Kidney tubule cell (primary cell): ENCODE data around the gene C1orf74.

ENCODE experiments used
- DNase-seq: peaks from one replicate; pipeline ENCODE4 v3.0.0-alpha.2; 2018; ENCODE audit warnings: low spot score

Gene C1orf74

DNA sequence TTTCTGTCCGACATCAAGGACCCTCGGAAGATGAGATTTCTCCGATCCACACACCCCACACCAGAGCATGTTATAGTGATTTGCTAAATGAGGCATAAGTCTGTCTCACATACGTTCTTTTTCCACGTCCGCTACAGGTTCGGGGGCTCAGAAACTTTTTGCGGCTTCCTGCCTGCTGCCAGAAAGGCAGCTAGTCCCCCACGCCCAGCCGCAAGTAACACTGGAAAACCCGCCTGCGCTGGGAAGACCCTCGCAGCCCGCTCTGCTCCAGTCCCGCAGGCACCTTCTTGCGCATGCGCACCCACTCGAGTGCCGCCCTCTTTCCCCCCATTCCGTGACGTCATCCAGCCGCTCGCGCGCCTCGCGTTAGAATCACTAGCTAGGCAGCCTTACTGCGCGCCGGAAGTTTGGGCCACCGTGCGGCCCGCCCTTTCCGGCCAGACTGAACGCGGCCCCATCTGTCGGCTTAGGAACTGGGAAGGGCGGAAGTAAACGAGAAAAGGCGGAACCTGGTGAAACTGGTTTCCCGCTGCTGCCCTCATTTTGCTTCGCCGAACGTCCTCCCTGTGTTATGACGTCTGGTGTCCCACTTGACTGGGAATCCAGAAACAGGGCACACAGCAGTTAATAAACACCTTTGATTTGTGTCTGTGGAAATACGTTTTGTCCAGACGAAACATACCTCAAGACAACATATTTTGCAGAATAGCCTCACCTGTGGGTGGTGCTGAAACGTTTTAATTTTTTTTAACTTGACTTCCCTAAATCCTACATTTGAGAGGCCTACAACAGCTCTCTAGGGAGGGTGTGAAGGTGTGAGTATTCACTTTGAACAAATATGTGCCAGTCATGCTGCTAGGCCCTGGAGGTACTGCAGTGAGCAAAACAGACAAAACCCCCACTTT lies at the start of gene C1orf74:
Gene C1orf74, minus strand, starts transcription at position 295 of the 905 bp plus-strand sequence. CDS start 925 bp downstream, outside the sequence.
- peak; percentile 97 for DNase-seq

DNA sequence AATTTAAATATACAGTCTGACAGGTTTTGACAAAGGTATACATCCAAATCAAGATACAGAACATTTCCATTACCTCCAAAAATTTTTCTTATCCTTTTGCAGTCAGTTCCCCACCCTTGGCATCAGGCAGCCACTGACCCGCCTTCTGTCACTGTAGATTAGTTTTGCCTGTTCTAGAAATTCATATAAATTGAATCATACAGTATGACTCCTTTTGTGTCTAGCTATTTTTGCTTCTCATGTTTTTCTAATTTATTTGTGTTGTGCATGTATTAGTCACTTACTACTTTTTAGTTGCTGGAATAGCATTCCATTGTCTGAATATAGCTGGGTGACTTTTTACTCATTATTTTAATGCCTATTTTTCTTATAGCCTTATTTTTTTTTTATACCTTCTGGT lies 47.3 kb upstream of the C1orf74 start:
- peak; percentile 44 for DNase-seq

DNA sequence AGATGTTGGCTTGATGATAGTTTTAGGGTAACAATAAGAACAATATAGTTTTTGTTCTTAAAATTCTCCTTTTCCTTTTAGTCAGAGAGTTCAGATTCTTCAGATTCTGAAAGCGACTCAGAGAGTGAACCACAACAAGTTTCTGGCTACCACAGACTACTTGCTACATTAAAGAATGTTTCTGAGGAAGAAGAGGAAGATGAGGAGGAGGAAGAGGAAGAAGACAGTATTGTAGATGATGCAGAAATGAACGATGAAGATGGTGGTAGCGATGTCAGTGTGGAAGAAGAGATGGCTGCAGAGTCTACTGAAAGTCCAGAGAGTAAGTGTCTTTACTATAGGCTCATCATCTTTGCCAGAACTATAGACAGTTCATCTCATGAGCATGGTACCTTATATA lies 46.4 kb upstream of the C1orf74 start:
- DNase-seq: no peak

DNA sequence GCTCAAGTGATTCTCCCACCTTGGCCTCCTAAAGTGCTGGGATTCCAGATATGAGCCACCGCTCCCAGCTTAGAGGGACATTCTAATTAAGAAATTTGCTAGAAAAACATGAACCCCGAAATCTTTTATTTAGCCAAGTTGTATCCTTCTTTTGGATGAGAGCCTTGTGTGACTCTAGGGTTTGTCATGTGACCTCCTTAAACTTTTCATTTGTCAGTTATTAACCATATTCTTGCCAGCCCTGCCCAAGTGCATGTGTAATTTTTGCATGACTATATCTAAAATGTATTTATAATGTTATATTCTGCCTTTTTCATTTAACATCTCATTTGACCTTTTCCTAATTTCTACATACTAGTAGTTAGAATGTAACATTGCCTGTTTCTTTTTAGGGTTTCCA lies 45.4 kb upstream of the C1orf74 start:
- no peak for DNase-seq

DNA sequence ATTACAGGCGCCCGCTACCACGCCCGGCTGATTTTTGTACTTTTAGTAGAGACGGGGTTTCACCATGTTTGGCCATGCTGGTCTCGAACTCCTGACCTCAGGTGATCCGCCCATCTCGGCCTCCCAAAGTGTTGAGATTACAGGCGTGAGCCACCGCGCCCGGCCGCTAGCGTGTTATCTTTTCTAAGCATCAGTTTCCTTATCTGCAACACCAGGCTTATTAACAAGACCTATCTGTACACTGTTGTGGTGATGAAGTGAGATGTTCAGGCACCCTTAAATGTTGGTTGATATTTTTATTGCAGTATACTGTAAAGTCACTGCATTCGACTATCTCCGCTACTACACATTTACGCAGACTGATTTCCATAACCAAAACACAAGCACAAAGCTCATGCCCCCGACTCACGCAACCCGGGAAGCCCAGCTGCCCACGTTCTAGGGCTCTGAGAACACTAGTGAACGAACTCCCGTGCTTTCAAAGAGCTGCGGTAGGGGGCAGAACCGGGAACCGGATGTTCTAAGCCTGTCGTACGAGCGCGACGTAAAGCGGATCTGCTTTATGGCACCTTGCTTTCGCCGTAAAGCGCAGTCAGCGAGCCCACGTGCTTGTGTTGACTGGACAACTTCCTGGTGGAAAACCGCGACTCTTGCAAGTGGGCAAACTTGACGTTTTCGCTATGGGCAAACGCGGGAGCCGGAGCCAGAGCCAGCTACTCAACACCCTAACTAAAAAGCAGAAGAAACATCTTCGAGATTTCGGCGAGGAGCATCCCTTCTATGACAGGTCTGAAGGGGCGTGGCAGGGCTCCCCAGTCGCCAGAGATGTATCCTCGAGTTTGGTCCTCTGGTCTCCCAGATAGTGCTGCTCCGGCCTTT lies 43.3 kb upstream of the C1orf74 start, which contains the start of gene UTP25:
Gene UTP25, plus strand, starts transcription at position 589 of the 879 bp plus-strand sequence. Its CDS starts 92 bp downstream, at position 681.
- DNase-seq: peak; percentile 97

DNA sequence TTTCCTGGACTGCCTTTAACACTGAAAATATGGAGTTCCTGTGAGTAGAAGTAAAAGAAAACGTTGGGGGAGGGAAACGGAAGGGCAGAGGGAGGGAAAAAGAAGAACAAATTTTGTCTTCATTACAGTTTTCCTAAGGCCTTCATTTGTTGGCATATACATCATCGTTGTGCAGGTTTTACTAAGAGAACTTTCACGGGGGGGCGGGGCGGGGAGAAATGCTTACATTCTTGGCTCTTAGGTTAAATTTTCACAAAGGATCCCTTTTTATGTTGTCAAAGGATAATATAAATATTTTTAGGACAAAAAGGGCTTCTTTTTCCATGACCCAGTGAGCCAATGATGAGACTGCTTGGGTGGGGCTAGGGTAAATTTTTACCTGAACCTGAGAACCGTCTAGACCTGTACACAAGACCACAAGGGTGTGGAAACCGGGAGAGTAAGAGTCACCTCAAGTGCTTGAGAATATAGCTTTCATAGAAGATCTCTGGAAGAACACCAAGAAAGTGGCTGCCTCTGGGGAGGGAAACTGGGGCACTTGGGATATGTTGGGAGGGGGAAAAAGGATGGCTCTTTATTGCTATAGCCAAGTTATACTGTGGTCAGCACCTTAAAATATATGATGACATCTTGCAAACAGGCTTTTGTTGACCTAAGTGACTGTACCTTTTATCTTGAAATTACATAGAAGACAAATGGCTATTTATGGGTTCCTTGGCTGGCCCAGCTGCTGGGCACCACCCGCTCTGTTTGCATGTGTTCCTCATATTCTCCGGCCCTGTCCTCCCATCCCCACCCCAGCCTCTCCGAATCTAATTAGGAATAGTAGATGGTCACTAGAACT lies 41.5 kb upstream of the C1orf74 start:
- DNase-seq: no peak

DNA sequence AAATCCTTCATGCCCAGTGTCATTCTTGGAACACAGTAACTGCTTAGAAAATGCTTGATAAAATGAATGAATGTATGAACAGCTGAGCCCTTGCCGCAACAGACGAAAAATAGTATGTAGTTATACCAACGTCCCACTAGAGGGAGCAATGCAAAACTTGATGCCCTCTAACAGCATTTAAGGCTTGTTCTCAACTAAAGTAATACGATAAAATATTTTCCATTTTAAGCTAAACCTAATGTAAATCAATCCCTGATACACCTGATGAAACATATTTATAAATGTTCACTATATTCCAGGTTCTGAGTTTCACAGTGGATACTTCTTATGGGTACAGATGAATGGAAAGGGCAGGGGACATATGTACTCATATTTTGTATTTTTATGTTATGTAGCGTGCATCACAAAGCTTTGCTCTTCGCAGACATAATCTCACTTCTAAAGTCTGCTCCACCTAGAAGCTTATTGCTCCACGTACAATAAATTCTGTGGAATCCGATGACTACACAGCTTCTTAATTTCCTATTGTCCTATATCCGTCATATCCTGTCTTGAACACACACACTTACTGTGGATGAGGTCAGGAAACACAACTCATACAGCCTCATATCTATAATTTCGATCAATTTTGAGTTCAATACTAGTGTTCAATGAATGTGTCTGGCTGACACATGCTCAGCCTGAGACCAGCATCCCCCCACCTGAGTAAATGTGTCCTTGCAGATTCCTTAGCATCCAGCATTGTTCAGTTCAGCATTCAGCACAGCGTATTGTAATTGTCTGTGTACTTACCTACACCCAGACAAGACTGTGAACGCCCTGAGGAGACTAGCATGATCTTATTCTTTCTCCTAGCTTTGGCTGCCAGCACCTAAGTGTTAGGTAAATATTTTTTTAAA lies 39.0 kb upstream of the C1orf74 start:
- peak; percentile 81 for DNase-seq

DNA sequence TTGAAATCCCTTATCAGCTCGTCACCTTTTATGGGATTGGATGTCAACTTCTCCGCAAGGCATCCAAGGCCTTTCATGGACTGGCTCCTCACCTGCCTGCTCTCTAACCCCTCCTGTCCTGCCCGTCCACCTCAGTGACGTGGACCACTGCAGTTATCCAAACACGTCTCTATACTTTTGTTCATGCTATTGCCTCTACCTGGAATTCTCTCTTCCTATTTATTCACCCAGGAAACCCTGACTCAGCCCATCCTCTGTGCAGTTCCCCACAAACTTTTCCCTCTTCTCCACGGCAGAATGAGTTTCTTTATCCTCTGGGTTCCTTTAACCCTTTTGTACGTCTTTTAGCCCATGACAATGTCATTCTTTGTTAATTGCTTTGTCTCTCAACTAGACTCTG lies 38.3 kb upstream of the C1orf74 start:
- peak; percentile 47 for DNase-seq

DNA sequence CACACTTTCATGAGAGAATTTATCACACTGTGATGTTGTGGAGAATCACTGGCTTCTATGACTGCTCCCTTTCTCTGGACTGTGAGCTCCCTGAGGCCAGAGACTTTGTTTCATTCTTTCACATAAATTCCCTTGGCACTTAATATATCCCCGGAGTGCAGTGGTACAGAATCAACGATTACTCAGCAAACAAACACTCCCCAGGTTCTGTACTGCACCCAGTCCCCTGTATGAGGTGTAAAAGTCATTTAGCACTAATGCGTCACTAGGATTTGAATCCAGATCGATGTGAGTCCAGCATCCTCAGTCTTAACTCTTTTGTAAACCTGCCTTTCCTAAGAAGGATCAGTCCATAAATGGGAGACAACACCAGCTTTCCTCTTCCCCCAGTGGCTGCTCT lies 36.6 kb upstream of the C1orf74 start:
- no peak for DNase-seq

DNA sequence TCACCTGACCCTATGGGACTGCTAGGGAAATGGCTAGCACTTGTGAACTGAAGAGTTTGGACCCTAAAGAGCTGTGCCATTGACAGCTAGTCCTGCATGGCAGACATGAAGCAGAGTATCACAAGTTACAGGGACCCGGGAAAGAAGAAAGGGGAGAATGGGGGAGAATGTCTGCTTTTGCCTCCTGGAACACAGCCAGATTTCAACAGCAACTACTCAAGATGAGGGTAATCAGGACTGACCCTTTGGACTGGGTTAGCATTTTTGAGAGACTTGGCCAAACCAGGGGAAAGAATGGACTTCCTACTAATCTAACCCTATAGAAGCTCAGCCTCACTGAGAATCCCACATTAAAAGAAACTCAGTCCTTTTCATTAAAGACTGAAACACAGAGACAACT lies 34.7 kb upstream of the C1orf74 start:
- DNase-seq: no peak

DNA sequence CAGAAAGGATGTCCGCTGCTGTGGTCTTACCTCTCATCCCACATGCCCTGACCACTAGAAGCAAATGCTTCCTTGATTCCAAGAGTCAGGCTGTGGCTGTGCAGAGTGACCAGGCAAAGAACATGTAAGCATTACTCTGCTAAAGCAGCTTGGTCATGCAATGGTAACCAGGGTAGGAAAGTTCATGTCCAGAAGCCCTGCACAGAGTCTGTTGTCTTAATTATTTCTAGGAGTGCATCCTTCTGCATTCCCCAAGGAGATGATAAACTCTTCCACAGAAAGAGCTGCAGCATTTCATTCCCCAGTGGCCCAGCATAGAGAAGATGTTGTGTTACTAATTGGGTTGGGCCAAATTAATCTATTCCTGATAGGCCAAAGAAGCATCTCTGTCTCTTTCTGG lies 33.3 kb upstream of the C1orf74 start:
- DNase-seq: no peak

DNA sequence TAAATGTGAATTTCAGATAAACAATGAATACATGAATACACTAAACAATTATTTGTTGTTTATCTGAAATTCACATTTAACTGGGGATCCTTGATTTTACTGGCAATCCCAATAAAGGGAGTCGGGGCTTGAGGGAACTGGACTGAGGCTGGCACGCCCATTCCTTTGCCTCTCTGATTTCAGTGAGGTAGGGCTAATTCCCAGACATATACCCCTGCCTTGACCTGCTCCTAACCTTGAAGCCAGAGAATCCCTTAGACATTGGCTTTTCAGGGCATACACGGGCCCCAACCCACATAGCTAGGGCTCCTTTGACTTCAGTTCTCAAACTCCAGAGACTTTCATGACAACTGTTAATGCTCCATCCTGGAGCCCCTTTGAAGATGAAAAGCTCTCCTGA lies 32.6 kb upstream of the C1orf74 start:
- no peak for DNase-seq

DNA sequence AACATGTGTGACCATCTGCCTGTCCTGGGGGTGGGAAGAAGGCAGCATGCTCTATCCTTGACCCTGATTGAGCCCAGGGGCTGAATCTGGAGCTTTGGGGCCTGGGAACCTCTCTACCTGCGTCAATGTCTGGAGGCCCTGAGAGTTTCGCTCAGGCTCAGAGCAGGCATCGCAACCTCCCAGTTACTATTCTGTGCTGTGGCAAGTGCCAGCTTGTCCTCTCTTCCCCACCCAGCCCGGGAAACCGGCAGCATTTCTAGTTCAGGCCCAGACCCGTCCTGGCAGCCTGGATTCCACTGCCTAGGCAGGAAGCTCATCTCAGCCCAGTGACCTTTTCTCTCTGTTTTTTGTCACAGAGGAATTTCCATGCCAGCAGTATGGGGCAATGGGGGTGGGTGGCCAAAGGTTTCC lies 31.6 kb upstream of the C1orf74 start:
- no peak for DNase-seq

DNA sequence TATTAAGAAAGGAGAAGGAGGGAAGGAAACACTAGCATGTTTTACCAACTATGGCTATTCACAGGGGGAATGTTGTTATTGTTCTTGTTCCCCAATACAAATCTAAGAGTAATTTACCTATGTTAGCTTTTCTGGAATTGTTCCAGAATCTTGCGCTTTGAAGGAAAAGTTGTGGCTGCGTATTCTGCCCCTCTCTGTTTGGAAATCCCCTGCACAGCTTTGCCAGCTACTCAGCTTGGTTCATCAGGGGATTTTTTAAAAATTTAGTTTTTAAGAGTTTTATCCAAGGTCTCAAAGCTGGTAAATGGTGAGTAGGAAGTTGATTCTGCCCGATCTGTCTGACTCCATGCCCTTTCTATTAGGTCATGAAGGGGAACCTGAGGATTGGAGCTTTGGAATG lies 31.1 kb upstream of the C1orf74 start:
- peak; percentile 39 for DNase-seq

DNA sequence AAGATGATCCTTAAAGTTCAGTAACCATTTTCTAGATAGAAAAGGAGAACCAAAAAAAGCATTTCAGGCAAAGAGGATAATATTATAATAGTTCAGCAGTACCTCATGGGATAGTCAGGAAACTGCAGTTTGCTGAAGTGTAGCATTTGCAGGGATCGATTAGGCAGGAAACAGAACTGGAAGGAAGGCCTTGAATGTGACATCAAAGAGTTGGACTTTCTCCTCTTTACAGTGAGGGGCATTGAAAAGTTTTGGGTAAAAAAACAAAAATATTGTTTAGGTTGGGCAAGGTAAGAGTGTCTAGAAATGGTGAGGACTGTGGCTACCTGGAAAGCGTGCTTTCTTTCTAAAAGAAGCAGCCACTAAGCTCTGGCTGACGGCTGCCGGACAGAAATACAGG lies 29.5 kb upstream of the C1orf74 start:
- no peak for DNase-seq

DNA sequence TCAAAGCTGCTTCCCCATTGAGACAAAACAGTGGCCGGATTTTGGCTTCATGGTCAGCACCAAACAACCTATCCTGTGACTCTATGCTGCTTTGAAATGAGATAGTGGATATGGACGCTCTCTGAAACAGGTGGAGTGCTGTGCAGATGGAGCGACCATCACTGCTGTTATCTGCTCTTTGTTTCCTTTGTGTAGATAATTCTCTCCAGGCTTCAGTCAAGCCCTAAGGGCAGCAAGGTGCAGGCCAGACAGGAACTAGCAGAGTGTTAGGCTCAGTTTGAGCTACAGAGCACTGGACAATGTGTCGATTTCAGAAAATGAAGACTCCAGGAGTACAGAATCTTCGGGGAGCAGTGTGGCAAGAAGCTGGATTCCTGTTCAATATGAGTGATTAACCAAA lies 26.4 kb upstream of the C1orf74 start:
- DNase-seq: no peak

DNA sequence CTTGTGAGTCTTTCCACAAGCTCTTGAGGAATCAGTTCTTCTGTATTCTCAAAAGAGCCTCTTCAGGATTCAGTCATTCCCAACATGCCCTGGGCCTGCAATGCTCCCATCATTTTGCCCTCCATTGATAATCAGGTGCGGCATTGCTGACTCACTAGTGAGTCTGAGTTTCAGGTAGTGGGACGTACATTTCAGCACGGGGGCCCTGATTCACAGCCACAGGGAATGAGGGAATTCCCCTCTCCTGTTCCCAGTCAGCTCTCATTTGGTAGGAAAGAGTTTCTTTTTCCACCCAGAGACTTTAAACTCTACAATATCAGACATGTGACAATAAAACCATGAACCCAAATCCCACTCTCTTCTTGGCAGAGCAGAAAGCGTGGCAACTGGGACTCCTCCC lies 25.3 kb upstream of the C1orf74 start:
- DNase-seq: peak; percentile 93

DNA sequence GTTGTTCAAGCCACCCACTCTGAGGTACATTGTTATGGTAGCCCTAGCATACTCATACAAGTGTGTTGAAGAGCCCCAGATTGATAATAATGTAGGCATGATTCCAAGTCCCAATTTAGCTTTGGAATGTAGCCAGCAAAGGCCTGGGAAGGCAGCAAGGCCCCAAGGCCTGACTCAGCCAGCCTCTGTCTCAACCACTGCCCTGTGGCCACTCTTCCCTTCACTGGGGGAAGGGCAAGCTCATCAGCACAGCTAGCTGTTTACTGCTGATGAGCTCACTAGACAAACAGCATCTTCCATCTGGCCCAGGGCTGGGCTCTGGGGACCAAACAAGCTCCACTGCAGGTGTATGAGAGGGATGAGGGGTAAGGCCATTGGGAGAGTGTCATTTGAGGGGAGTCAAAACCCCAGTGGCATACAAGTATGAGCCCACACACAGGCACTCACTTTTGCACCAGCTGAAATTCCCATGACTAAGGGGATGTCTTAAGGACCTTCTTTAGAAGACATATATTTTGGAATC lies 23.8 kb upstream of the C1orf74 start:
- peak; percentile 98 for DNase-seq

DNA sequence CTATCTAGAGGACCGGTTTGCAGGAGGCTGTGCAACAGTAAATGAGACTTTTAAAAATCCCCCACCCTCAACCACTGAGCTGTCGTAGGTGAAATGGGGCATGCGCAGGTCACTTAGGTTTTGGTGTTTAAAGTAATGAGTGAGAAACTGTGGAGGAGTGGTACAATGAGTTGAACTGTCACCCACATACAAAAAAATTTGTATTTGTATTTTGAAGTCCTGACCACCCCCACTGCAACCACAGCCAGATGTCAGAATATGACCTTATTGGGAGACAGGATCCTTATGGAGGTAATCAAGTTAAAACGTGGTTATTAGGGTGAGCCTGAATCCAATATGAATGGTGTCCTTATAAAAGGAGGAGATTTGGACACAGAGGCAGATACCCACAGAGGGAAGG lies 23.1 kb upstream of the C1orf74 start:
- no peak for DNase-seq
